GM18508 (cell line): ENCODE measurements around the gene KRTAP4-8.
"Not testable (repeated sequence)": the region's sequence is repeated elsewhere in the genome, so short reads cannot be mapped to it uniquely, and the experiment has no call there.

Experiments used
- ATAC-seq: cut with Tn5 transposase; IDR thresholded peaks from one replicate; pipeline ENCODE4 v1.9.1; 2021; ENCODE audit warnings: moderate number of reproducible peaks; ENCODE audit not compliant: insufficient read depth, unreplicated experiment

Gene KRTAP4-8

DNA sequence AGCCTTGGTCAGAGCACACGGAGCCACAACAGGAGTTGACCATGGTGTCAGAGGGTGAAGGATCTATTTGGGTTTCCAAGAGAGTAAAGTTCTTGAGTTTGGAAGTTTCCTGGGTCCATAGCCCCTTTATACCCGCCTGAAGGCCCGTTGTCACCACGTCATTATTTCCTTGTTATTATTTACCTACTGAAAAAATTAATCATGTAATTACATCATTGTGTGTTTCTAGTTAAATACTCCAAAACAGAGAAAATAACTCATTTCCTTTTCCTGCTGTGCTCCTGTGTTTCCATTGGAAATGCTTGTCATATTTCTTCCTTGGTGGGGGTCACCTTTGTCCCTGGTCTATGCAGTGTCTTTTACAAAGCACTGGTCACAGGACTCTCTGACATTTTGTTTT lies at the start of gene KRTAP4-8:
Gene KRTAP4-8, minus strand, starts transcription at position 101 of the 400 bp plus-strand sequence. Its CDS starts 58 bp downstream, at position 43.
- no peak for ATAC-seq

- no peak for ATAC-seq
Observed at GRCh38 chr17:41145261-41145660, 47.3 kb upstream of the KRTAP4-8 start.

DNA sequence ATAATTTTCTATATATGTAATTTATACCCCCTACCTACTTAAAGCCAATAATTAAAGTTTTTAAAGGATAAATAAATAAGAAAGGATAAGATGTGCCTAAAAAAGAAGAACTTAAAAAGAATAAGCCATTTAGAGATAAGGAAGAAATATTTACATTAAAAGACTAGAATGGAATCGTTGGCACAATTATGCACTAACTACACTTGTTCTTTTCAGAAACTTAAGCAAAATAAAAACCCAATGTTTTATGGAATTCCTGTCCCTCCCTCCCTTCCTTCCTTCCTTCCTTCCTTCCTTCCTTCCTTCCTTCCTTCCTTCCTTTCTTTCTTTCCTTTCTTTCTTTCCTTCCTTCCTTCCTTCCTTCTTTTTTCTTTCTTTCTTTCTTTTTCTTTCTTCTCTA lies 46.9 kb upstream of the KRTAP4-8 start:
- ATAC-seq: no peak

GRCh38 chr17:41141361-41141760 lies 43.4 kb upstream of the KRTAP4-8 start:
- no peak for ATAC-seq

DNA sequence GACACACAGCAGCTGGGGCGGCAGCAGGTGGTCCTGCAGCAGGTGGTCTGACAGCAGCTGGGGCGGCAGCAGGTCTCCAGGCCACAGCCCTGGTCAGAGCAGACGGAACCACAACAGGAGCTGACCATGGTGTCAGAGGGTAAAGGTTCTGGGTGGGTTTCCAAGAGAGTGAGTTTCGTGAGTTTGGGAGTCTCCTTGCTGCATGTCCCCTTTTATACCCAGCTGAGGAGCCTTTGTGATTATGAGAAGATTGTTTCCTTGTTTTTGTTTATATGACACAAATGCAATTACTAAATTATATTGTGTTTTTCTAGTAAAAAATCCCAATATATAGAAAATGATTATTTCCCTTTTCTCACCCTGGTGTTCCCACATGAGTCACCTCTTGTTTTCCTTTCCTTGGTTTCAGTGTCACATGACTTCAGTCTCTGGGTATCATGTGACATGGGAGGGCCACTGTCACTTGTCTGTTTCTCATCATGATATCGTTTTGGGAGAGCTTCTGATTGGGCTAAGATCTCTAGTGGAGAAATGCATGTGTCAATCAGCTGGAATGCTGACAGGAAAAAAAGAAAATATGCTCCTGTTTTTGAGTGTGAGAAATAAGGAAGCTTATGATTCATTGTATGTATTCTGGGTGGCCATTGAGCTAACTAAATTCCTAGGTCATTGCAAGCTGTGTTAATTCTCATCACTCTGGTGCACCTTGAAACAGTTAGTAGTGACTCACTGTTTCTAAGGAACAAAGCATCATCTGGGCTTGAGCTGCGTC lies 42.6 kb upstream of the KRTAP4-8 start, which contains the start of gene KRTAP4-6:
Gene KRTAP4-6, minus strand, starts transcription at position 185 of the 772 bp plus-strand sequence. Its CDS starts 57 bp downstream, at position 128.
- no peak for ATAC-seq

DNA sequence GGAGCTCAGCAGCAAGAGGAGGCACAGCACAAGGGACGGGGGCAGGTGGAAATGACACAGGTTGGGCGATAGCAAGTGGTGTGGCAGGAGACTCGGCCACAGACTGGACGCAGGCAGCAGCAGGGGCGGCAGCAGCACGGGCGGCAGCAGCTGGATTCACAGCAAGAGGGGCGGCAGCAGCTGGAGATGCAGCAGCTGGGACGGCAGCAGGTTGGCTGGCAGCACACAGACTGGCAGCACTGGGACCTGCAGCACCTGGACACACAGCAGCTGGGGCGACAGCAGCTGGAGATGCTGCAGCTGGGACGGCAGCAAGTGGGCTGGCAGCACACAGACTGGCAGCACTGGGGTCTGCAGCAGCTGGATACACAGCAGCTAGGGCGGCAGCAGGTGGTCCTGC lies 41.9 kb upstream of the KRTAP4-8 start:
- not testable (repeated sequence) for ATAC-seq

DNA sequence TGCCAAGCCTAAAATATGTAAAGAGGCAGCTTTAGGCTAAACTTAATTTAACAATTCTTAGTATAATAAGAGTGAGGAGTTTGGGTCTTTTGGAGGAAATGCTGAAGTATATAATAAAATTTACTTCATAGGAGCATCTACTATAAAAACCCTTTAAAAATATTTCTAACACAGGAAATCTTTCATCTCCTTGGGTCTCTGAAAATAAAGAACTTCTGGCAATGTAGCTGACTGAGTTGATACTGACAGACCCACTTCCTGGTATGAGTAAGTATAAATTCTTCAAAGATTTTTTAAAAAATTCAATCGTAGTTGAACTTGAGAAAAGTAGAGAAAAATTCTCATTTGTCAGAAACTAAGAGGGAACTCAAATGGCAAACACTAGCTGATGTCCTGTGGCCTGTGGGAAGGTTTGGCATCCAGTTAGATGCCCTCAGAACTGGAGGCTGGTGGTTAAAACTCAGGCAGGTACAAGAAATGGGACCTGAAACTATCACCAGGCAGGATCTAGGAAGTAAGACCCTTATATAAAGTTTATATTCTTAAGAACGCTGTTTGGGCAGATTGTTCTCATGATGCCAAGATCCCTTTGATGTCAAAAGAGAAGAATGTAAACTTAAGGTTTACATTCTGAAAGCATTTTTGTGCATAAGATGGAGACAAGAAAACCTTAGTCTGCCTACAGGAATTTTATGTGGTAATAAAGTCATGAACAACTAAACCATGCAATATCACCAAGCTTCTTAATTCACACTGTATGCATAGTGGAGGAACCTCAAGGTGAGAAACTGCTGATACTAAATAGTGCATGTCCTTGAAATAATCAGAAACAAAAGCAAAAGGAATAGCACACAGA lies 36.2 kb upstream of the KRTAP4-8 start:
- ATAC-seq: no peak

DNA sequence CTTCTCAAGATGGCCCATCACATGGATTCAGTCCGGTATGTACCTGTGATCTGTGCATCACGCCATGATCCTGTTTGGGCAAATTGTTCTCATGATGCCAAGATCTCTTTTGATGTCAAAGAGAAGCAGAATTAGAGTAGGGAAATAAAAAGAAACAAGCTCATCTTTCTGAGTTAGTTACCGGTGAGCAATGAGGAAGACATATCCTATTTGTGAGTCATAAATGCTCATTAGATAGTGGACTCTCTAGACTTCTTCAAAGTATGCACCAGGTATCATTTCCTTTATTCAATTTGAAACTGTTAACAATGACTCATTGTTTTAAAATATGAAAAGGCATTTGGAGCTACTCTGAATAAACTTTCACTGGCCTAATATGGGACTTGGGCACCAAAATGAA lies 34.0 kb upstream of the KRTAP4-8 start:
- ATAC-seq: no peak

DNA sequence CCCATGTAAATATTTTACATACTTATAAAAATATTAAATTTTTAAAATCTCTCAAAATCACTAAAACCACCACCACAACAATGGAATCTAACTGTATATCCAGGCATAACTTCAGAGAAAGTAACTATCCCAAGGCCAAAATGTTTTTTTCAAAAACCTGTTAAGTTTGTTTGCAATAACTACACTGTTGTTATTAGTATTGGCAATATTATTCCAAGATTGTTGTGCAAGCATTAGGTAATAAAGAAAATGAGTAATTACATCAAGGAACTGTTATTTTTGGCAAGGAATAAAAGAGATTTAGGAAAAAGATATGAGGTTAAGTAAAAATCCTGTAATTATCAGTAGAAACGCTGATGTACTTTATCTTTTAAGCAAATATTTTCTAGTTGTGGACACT lies 29.4 kb upstream of the KRTAP4-8 start:
- ATAC-seq: no peak

DNA sequence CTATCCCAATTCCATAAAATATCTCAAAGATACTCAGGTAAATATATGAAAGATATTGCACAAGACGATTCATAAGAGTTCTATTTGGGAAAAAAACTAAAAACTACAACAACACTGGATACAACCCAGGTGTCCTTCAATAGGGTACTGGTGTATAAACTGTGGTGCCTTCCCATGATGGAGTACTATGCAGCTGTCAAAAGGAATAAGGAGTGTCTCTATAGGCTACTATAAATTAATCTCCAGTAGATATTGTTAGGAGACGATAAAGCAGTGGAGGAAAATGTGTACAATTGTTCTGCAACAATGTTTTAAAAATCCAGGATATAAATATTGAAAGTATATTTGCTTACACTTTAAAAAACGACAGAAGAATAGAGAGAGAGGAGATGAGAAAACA lies 28.5 kb upstream of the KRTAP4-8 start:
- ATAC-seq: no peak

DNA sequence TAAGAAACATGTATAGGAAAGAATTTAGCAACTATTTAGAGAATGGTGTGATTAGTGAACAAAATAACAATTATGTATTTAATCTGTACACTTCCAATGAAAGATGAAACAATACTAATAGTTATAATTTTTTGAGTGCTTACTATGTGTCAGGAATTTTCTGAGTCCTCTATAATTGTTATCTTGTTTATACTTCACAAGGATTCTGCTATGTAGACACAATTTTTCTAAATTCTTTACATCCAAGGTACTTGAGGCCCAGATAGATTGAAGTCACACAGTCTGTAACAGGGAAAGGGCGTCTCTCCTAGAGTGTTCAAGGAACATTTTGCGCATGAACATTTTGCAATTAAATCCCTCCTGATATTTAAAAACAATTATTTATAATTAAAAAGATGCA lies 27.1 kb upstream of the KRTAP4-8 start:
- no peak for ATAC-seq

- ATAC-seq: not testable (repeated sequence)
Observed at GRCh38 chr17:41123991-41124371, 26.0 kb upstream of the KRTAP4-8 start, which contains the start of gene KRTAP4-12. TSS of gene KRTAP4-12 (minus strand) at chr17:41124182. CDS start at chr17:41124122, 60 bp downstream.

GRCh38 chr17:41123292-41123990 lies 25.5 kb upstream of the KRTAP4-8 start:
- ATAC-seq: not testable (repeated sequence)

DNA sequence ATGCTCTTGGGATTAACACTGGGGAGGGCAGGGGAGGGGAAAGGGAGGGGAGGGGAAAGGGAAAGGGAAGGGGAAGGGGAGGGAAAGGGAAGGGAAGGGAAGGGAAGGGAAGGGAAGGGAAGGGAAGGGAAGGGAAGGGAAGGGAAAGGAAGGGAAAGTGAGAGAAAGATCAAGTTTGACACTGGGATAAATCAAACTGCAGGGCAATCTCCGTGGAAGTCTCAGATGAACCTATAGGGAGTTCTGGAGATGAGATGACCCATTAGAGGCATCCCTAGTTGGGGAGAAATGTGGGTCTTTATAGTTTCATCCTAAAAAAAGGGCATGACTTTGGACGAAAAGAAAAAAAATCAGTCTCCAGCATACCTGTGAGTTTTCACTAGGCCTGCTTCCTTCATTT lies 23.8 kb upstream of the KRTAP4-8 start:
- no peak for ATAC-seq

- ATAC-seq: not testable (repeated sequence)
Observed at GRCh38 chr17:41119696-41120690, 22.1 kb upstream of the KRTAP4-8 start.

DNA sequence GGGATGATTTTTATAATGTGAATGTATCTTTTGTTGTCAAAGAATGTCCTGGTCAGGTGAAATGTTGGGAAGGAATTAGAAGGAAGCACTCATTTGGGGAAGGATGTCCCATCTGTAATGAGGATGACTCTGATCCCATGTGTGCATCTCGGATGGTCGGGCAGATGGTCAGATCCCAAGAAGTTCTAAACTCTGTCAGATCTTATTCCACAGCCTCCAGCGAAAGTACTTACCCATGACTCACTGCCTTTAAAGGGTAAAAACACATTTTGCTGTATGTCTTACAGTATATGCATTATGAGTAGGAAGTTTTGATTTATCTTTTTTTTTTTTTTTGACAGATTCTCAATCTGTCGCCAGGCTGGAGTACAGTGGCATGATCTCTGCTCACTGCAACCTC lies 20.8 kb upstream of the KRTAP4-8 start:
- no peak for ATAC-seq

DNA sequence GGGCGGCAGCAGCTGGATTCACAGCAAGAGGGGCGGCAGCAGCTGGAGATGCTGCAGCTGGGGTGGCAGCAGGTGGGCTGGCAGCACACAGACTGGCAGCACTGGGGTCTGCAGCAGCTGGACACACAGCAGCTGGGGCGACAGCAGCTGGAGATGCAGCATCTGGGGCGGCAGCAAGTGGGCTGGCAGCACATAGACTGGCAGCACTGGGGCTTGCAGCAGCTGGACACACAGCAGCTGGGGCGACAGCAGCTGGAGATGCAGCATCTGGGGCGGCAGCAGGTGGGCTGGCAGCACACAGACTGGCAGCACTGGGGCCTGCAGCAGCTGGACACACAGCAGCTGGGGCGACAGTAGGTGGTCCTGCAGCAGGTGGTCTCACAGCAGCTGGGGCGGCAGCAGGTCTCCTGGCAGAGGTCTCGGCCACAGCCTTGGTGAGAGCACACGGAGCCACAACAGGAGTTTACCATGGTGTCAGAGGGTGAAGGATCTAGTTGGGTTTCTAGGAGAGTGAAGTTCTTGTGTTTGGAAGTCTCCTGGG lies 20.0 kb upstream of the KRTAP4-8 start, which contains the start of gene KRTAP4-11:
Gene KRTAP4-11, minus strand, starts transcription at position 528 of the 541 bp plus-strand sequence. Its CDS starts 58 bp downstream, at position 470.
- ATAC-seq: not testable (repeated sequence)

- no peak for ATAC-seq
Observed at GRCh38 chr17:41116297-41116696, 18.4 kb upstream of the KRTAP4-8 start.
